GM11168 (cell line): ENCODE data around the gene PAIP2B.
"Not testable (repeated sequence)": the region's sequence is repeated elsewhere in the genome, so short reads cannot be mapped to it uniquely, and the experiment has no call there.

Source experiments
- in situ Hi-C: fragments of 300-500 bp; cut with MboI; formaldehyde crosslinking; loops from one replicate; pipeline ENCODE4 v1.12.0; 2022; ENCODE audit warnings: low sequenced_read_pairs; ENCODE audit not compliant: unreplicated experiment

The PAIP2B gene, protein sequence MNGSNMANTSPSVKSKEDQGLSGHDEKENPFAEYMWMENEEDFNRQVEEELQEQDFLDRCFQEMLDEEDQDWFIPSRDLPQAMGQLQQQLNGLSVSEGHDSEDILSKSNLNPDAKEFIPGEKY

DNA sequence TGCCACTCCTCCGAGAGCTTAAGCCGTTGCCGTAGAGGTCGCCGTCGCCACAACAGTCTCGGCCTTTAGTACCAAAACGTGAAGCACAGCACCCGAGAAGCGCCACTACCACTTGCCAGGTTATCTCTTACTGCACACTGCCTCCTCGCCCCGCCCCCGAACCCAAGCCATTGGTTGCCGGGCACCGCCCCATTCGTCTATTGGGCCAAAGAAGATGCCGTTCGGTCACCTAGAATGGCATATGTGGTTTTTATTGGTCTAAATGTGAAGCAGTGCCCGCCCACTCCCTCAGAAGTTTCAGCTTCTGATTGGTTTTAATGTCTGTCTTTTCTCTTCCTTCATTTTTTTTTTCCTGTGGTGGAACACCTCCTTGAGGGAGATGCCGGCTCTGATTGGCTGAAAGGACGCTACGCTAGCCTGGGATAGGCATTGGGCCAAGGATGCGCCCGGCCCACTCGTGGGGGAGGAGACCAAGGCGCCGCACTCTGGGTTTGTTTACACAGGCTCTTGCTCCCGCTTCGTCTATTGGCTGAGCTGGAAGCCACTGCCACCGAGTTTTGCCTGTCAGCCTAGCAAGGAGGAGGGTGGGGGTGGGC, at the start of gene PAIP2B:
Gene PAIP2B, minus strand, starts transcription at position 139 of the 596 bp plus-strand sequence. CDS start 24,514 bp downstream, outside the sequence.
- in situ Hi-C loops = no loop called here

DNA sequence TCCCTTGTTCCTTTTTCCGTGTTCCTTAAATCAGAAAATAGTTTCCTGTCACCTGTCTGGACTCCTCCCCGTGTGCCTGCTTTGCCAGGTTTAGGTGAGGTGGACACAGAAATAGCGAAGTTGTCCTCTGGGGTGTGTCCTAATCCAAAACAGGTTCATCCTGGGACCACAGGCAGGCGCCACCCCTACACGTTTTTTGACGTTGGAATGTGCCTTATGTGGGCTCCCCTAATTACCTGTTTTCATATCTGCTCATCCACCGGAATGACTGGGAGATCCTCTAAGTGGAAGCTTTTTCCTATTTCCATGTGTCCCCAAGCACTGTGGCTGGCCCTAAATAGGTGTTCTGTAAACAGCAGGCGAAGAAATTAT, 49.0 kb upstream of the PAIP2B start:
- in situ Hi-C loops = no loop called here

DNA sequence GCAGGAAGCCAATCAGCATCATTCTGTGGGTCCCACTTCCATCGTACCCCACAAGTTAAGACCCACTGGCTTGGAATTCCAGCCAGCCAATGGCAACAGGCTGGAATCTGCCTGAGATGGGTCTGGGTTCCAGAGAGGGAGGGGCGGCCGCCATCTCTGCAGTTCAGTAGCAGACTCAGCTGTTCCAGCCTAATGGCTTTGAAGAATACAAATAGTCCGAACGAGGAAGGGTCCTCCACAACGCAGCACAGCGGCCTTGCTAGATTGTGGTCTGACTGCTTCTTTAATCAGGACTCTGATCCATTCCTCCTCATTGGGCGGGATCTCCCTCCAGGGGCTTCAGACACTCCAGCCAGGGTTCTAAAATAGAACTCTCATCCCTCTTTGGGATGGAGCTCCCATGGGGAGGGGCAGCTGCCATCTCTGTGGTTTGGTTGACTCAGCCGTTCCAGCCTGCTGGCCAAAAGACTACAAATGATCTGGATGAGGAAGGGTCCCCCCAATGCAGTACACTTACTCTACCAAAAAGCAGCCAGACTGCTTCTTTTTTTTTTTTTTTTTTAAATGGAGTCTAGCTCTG, 42.7 kb upstream of the PAIP2B start:
- in situ Hi-C loops = no loop called here

DNA sequence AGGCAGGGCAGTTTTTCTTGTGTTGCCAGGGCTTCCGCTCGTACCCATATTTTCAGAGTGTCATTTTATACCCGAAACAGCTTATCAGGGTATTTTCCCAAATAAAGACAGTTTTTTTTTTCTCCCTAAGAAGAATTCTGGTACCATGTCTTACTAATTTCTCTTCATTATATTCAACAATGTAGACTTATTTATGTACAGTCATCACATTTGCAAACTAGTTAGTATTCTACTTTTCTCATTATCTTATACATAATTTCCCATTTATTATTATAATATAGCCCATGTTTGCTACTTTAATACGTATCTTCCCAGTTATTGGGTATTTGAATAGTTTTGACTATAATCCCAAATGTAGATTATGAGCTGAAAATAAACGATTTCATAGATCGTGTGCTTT, 36.5 kb upstream of the PAIP2B start:
- in situ Hi-C loops = no loop called here

DNA sequence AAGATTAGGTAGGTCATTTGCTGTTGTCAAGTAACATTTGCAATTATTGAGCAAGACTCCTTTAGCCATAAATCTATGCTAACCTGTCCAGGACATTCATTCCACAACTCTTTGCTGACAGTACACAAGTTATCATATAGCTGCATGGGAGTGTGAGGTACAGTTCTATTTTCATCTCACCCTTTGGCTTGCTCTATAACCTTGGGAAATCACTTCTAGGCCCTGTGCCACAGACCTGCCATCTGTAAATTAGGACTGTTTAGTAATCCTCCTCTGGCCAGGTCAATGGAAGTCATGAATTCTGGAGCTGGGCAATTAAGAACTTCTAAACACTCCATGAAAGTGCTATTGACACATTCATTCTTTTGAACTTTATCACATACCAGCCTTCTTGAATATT, 34.6 kb upstream of the PAIP2B start:
- in situ Hi-C loops = no loop called here

DNA sequence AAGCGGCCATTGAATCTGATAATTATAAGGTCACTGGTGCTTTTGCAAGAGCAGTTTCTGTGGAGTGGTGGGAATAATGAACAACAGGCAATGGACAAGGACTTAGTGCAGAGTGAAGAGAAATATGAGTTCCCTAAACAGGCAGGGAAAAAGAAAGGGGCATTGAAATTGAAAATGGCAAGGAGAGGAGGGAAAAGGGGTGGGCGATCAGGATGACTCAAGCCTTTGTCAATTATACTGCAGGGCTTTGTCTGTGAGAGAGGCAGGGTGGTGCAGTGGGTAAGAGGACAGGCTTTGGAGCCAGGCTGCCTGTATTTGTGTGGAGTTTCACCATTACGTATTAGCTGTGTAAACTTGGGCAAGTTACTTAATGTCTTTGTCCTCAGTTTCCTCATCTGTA, 29.5 kb upstream of the PAIP2B start:
- in situ Hi-C loops = no loop called here

DNA sequence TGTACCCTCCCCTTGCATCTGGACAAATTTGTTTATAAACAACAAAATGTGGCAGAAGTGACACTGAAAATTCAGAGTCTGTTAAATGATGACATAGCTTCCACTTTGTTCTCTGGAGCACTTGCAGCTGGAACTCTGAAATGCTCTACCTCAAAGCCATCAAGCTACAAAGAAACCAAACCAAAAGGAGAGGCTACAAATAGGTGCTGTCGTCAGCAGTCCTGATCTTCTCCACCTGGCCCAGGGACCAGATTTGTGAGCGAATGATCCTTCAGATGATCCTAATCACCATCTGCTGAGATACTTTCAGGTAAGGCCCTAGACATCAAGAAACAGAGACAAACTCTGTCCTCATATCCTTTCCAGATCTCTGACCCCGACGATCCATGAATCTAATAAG, 27.9 kb upstream of the PAIP2B start:
- in situ Hi-C loops = no loop called here

DNA sequence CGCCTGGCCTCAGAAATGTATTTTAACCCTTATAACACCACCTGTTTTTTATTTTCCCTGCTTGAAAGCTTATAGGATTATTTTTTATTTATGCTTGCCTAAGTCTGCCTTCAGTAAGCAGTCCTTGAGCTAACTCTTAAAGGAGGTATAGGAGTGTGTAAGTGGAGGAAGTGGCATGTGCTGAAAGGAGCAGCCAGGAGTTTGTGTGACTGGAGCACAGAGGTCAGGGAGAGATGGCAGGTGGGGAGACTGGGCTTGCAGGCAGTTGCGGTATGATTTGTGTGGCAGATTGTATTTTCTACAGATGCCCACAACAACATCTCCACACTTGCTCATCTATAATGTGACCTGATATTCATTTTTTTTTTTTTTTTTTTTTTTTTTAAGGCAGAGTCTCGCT, 27.2 kb upstream of the PAIP2B start:
- in situ Hi-C loops = no loop called here

DNA sequence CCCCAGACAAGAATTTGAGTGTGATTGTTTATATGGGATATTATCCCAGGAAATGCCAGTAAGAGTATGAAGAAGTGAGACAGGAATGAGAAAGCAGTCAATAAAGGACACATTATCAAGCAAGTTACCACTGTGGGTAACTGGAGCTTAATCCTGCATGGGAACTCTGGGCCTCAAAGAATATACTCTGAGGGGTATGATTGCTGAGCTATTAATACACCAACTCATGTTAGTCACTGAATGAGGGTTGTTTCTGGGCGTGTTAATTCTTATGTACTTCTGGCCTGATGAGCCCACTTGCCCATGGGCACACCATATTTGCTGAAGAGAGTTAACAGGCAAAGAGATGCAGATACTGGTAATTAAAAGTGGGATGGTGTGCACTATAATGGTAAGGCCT, 26.6 kb upstream of the PAIP2B start:
- in situ Hi-C loops = no loop called here

DNA sequence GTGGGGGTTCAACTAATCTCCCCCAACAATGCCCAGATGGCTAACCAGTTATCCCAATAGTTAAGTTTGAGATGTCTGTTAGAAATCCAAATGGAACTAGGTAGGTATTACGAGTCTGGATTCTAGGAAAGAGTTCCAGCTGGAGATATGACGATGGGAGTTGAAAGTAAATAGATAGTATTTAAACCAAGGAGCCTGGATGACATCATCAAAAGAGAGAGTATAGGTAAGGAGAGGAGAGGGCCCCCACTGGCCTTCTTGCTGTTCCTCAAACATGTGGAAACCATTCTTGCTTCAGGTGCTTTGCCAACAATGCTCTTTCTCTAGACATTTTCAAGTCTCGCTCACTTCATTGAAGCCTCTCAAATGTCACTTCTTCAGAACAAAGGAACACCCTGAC, 26.0 kb upstream of the PAIP2B start:
- in situ Hi-C loops = no loop called here

DNA sequence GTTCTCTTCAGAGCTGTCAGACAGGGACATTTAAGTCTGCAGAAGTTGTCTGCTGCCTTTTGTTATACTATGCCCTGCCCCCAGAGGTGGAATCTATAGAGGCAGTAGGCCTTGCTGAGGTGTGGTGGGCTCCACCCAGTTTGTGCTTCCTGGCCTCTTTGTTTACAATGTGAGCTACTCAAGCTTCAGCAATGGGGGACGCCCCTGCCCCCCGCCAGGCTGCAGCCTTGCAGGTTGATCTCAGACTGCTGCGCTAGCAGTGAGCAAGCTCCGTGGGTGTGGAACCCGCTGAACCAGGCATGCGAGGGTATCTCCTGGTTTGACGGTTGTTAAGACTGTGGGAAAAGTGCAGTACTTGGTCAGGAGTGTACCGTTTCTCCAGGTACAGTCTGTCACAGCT, 24.0 kb upstream of the PAIP2B start:
- in situ Hi-C loops = no loop called here

DNA sequence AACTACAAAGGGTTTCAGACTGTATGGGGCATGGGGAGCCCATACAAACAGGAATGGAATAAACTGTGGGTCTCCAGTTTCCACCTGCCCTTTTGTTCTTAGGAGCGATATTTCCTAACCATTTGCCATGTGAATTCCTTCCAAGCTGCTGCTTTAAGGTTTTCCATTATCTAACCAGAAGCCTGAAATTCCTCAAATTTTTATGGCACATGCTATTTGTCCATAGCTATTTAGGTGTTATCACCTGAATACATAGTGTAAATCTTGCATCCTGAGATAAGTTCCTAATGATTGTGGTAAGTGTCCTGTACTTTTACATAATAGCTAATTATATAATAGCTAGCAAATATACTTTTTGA, 17.4 kb upstream of the PAIP2B start:
- in situ Hi-C loops = no loop called here

DNA sequence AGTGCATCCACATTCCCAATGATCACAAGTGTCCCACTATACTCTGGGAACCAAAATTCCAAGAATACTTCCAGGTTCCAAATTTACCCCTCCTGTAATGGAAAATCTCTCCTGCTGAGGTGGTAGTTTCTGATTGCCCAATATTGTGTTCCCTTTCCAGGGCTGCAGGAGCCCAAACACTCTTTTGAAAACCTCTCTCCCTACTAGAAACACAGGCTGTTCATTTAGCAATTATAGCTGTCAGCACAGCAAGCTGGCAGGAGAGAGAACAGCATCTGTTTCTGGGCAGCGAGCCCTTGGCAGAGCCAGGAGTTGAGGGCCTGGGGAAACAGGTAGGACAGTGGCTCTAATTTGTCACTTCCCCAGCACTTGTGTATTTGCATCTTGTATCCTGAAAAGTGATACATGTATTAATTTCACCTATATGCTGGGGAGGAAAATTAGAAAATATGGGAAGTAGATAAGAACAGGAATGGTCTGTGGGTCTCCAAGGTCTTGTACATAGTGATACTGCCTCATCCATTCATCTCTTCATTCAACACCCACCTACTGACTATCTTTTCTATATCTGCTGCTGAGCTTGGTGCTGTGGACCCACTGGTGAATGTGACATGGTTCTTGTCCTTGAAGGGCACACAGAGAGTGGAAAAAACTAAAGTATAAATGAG, 16.9 kb upstream of the PAIP2B start:
- in situ Hi-C loops = no loop called here

DNA sequence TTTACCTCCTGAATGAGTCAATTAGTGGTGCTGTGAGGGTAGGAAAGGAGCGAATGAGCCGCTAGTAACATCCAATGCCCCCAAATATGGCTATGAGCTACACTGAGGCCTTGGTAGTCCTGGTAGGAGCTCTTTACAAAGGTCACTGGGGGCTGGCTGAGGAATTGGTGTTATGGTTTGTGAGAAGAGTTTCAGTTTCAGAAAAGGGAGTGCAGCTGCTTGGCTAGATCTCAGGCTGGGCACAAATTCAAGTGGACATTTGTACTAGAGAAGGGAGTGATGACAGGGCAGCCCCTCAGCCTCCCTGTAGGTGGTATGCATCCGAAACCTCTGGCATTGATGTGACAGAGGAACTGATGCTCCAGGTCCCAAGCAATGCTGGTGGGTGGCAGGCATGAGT, 13.9 kb upstream of the PAIP2B start:
- in situ Hi-C loops = no loop called here

DNA sequence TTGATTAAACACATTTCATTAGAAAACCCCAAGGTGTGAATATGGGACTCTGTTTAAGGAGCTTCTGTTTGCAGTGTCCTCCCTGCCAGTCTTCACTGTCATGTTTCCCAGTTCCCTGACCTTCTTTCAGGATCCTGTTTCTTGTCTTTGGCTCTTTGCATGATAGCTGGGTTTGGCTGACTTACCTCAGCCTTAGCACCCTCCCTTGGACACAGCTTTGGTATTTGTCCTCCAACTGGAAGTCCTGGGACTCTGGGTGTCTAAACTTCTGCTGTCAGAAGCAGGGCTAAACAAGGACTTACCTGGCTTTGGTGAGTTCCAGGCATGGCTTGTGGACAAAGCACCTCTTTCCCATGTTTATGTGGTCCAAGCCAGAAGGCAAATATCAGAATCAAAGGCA, 11.2 kb upstream of the PAIP2B start:
- in situ Hi-C loops = no loop called here

DNA sequence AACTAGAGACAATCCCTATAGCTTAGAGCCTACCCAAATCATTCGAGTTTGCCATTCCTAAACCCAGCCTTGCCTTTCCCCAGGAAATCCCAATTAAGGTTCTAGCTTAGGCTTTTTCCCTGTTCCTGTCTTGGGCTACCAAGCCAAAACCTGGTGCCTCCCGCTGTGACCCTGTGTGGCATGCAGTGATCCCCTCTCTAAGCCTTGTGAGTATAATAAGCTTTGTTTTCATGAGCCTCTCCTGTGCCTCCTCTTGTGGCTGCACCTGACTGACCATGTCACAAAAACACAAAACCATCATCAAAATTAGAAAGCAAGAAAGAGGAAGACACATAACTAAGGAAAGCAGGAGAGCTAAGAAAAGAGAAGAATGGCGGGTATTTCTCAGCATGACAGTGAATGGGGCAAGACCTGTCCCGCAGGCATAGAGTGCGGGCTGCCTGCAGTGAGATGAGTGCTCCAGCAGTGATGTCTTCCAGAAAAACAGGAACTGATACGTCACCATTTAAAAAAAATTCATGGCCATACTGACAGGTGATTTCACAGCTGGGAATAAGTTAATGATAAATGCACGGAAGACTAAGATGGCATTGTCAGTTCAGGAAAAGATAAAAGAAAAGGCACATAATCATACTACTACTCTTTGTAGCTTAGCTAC, 9.2 kb upstream of the PAIP2B start:
- in situ Hi-C loops = no loop called here

DNA sequence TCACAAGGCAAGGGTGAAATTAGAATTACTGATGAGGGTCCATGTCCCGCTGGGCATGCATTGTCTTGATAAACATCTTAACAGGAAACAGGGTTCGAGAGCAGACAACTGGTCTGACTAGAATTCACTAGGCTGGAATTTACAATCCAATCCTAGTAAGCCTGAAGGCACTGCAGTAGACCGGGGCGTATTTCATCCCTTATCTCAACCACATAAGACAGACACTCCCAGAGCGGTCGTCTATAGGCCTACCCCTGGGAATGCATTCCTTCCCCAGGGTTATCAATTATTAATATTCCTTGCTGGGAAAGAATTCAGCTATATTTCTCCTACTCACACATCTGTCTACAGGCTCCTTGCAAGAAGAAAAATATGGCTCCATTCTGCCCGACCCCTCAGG, 6.2 kb upstream of the PAIP2B start:
- in situ Hi-C loops = not testable (repeated sequence)

DNA sequence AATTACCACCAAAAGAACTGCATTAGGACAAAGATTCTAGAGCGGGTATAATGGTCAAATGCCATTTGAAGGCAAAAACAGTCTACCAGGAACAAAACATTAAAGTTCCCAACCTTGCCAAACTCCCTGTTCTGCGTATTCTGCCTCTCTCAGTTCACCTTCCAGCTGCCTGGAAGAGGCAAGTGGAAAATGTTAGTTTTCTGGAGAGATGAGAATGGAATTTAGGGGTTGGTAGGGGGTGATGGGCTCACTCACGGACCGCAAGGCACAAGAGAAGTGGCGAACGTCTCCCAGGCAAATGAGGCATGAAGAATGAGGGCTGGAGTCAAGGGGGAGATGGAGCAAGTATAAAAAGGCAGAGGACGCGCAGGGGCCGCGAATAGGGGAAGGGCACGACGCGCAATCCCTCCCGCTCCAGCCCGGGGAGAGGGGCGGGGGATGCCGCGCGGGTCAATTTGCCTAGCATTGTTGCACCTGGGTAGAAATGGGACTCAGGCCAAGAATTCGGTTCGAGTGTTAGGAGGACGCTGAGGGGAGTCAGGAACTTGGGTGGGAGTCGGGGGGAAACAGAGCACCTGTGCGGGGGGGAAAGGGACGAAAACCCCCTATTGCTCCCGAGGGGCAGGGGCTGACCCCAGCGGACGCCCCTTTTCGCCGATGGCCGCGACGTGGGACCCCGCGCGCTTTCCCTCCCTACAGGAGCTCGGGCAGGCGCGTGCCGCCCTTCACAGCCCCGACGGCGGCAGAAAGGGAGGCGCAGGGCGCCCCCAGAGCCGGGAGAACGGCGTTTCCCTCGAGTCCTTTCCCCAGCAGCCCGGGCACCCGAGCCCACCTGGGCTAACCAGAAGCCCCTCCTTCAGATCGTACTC, 573 bp downstream of the PAIP2B start:
- in situ Hi-C loops = no loop called here

DNA sequence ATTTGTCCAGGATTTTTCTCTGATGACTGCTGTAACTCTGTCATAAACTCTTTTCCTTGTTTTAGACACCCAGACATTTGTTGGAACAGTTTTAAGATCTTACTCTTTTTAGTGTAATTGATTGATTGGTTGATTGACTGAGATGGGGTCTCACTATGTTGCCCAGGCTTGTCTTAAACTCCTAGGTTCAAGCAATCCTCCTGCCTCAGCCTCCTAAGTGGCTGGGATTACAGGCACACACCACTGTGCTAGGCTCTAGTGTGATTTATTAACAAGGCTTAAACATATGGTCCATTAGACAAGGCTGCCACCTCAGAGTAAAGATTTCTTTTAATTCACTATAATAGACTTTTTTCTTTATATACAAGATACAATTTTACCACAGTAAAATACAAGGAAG, 2.0 kb downstream of the PAIP2B start:
- in situ Hi-C loops = no loop called here

DNA sequence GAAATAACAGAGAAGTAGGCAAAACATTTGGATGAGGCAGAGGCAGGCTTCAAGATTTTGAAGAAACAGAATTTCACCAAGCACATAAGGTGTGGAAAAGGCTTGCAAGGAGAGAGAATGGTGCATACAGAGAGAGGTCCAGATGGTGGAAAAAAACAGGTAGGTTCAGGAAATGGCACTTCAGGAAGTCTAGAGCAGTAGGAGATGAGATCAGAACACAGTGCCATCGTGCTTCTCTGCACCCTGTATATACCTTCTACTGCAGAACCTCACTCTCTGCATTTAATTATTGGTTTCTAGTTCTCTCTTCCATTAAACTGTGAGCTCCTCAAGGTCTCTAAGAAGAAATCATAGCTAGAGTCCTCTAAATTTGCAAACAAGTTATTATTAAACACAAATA, 2.4 kb downstream of the PAIP2B start:
- in situ Hi-C loops = no loop called here
